Suprapubic skin (tissue), 4 donors: ENCODE results near the gene TTC24. TPM values are rescaled to one million over a fixed set of nuclear protein-coding genes. Genes with fewer than 3 reads are reported as not detected.

Experiments
- DNase-seq, 2 donors: peaks; one replicate each; pipeline ENCODE4 v3.0.0-alpha.2; 2019; ENCODE audit warnings: low spot score in 2 of 2
- H3K27ac ChIP-seq: fragments of 200-600 bp; sonication (generic); one replicate; pipeline ENCODE4 v1.5.1; 2019
- H3K27me3 ChIP-seq: fragments of 200-600 bp; sonication (generic); one replicate; pipeline ENCODE4 v1.5.1; 2019
- H3K36me3 ChIP-seq: fragments of 200-600 bp; sonication (generic); one replicate; pipeline ENCODE4 v1.5.1; 2019
- H3K4me1 ChIP-seq: fragments of 200-600 bp; sonication (generic); one replicate; pipeline ENCODE4 v1.5.1; 2019
- H3K4me3 ChIP-seq: fragments of 200-600 bp; sonication (generic); one replicate; pipeline ENCODE4 v1.5.1; 2019; ENCODE audit warnings: mild to moderate bottlenecking
- H3K9me3 ChIP-seq: fragments of 200-600 bp; sonication (generic); one replicate; pipeline ENCODE4 v1.5.1; 2019
- CTCF ChIP-seq, 2 donors: fragments of 200-600 bp in 1 of 2; fragments of 450-650 bp in 1 of 2; sonication (generic) in 1 of 2; IDR thresholded peaks; one replicate each; pipeline ENCODE4 v1.5.1; 2016 to 2019; ENCODE audit warnings: antibody characterized with exemption in 2 of 2, mild to moderate bottlenecking in 1 of 2, moderate library complexity in 1 of 2
- EP300 ChIP-seq: sonication (generic); formaldehyde crosslinking; IDR thresholded peaks from one replicate; pipeline ENCODE4 v1.6.1; 2017; ENCODE audit warnings: antibody characterized with exemption
- POLR2A ChIP-seq, 2 donors: fragments of 450-650 bp; IDR thresholded peaks; one replicate each; pipeline ENCODE4 v1.6.1; 2017; ENCODE audit warnings: antibody characterized with exemption in 2 of 2, mild to moderate bottlenecking in 2 of 2, moderate library complexity in 2 of 2
- POLR2AphosphoS5 ChIP-seq, 3 donors: sonication (generic); formaldehyde crosslinking; IDR thresholded peaks; one replicate each; pipeline ENCODE4 v1.6.1; 2017; ENCODE audit warnings: antibody characterized with exemption in 3 of 3
- WGBS: methylation state at CpG from one replicate; pipeline ENCODE4 v1.1.5; 2018; 5-methylcytosine and 5-hydroxymethylcytosine counted together
- total RNA-seq, 4 donors: library from RNA; depleted of rRNA; stranded (reverse); fragments of >200 nt; gene quantifications; one replicate each; pipeline ENCODE4 v1.1.0, GENCODE V29; 2016

TTC24 gene
- total RNA-seq, 4 donors from 2014 or later = not detected

DNA sequence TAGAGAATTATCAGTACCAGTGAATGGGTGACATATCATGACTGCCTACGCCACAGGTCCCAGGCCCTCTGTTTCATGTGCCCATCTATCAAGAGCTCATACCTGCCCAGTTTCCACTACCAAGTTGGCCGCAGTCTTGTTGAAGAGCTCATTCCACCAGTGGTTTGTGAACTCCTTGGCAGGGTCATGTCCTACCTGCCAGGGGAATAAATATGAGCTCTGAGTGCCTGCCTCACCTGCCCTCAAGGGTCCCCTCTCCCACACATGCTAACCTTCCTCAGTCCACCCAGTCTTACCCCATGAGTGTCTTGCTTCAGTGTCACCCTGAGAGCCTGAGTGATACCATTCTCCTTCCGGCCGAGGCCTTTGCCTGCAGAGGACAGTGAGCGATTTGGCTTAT is 18.6 kb downstream of the TTC24 start:
- Histone ChIP-seq H3K9me3 (no peaks in the 10 kb centered on the region), H3K4me3 (no peak overlapping the region), H3K36me3 (peaks cover 57% of the 10 kb centered on the region), H3K27ac (no peak overlapping the region), H3K4me1 (peaks cover 24% of the 10 kb centered on the region), H3K27me3 (no peaks in the 10 kb centered on the region)
- DNase-seq = no peak
- TF ChIP-seq POLR2AphosphoS5 (IDR thresholded peaks at IDR 0.05) (no peak), CTCF (IDR thresholded peaks at IDR 0.05) (no peak), EP300 (no peak), POLR2A (IDR thresholded peaks at IDR 0.05) (no peak)
- 90% methylated on average over 5 of the region's 5 CpGs for WGBS

DNA sequence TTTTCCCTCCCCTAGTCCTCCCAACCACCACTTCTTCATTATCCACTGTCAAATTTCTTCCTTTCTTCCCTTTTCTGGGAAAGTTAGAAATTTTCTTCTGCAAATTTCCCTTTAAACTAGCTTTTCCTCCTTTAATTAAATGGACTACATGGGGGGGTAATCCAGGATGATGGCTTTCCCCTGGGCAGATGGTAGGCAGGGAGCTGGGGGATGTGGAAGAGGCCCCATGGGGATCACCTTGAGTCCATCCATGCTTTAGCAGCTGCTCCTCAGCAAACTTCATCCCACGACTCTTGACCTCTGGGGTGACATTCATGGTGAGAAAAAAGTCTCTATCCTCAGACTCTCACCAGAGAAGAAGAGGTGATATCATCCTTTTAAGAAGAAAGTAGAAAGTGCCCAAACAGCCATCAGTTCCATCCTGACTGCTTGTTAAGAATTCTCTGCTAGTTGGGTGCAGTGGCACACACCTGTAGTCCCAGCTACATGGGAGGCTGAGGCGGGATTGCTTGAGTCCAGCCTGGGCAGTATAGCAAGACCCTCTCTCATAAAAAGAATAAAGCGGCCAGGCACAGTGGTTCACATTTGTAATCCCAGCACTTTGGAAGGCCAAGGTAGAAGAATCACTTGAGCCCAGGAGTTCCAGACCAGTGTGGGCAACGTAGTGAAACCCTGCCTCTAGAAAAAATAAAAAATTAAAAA is 19.4 kb downstream of the TTC24 start:
- Histone ChIP-seq H3K4me3 (no peak overlapping the region), H3K36me3 (peaks cover 50% of the 10 kb centered on the region), H3K27me3 (no peaks in the 10 kb centered on the region), H3K4me1 (peaks cover 24% of the 10 kb centered on the region), H3K27ac (no peak overlapping the region), H3K9me3 (no peaks in the 10 kb centered on the region)
- no peak for TF ChIP-seq EP300
- TF ChIP-seq POLR2AphosphoS5 (IDR thresholded peaks at IDR 0.05) = no peak
- no peak for TF ChIP-seq POLR2A (IDR thresholded peaks at IDR 0.05)
- no peak for TF ChIP-seq CTCF (IDR thresholded peaks at IDR 0.05)
- WGBS = 91% methylated on average over 4 of the region's 4 CpGs
- DNase-seq = no peak

- no peaks in the 10 kb centered on the region for H3K9me3 ChIP-seq
- no peak for DNase-seq
- 59% methylated on average over 3 of the region's 3 CpGs for WGBS
- TF ChIP-seq POLR2AphosphoS5 (IDR thresholded peaks at IDR 0.05) (no peak), EP300 (no peak), POLR2A (IDR thresholded peaks at IDR 0.05) (no peak), CTCF (IDR thresholded peaks at IDR 0.05) (no peak)
- H3K36me3 ChIP-seq = peaks cover 41% of the 10 kb centered on the region
- peaks cover 24% of the 10 kb centered on the region for H3K4me1 ChIP-seq
- H3K27ac ChIP-seq = no peak overlapping the region
- H3K4me3 ChIP-seq = no peak overlapping the region
- H3K27me3 ChIP-seq = no peaks in the 10 kb centered on the region
Observed at GRCh38 chr1:156599811-156600210, 20.3 kb downstream of the TTC24 start.

- Histone ChIP-seq H3K4me3 (peak overlapping the region; percentile 67), H3K9me3 (no peaks in the 10 kb centered on the region), H3K27ac (peak overlapping the region; percentile 70), H3K27me3 (no peaks in the 10 kb centered on the region), H3K4me1 (peaks cover 24% of the 10 kb centered on the region), H3K36me3 (peaks cover 32% of the 10 kb centered on the region)
- 4% methylated on average over 13 of the region's 13 CpGs for WGBS
- DNase-seq = no peak
- no peak for TF ChIP-seq CTCF (IDR thresholded peaks at IDR 0.05)
- TF ChIP-seq POLR2AphosphoS5 (IDR thresholded peaks at IDR 0.05) = no peak
- TF ChIP-seq EP300 = no peak
- no peak for TF ChIP-seq POLR2A (IDR thresholded peaks at IDR 0.05)
Observed at GRCh38 chr1:156600733-156601121, 21.2 kb downstream of the TTC24 start.

- peak; percentile 89 to 90 for DNase-seq
- H3K4me1 ChIP-seq = peaks cover 24% of the 10 kb centered on the region
- no peaks in the 10 kb centered on the region for H3K9me3 ChIP-seq
- H3K4me3 ChIP-seq = peak within 1 kb of the TSS; percentile 67
- peaks cover 26% of the 10 kb centered on the region for H3K36me3 ChIP-seq
- peak within 1 kb of the TSS; percentile 70 for H3K27ac ChIP-seq
- no peaks in the 10 kb centered on the region for H3K27me3 ChIP-seq
- WGBS = under 1% methylated on average over 22 of the region's 35 CpGs
- TF ChIP-seq POLR2A (IDR thresholded peaks at IDR 0.05) (peak in 1 of 2 donors; percentile 43), CTCF (IDR thresholded peaks at IDR 0.05) (no peak), POLR2AphosphoS5 (IDR thresholded peaks at IDR 0.05) (peak in 1 of 3 donors; percentile 46), EP300 (no peak)
Observed at GRCh38 chr1:156601122-156601830, 21.8 kb downstream of the TTC24 start, which contains the start of gene GPATCH4. Gene GPATCH4 (minus strand): TSS chr1:156601479.
